ENCODE results near the gene ZDHHC7. TPM values are rescaled to one million over a fixed set of nuclear protein-coding genes. Genes with fewer than 3 reads are reported as not detected.

The ZDHHC7 gene
- total RNA-seq, 1 donor from 2014 or later: 46.5 TPM

GRCh38 chr16:84995663-84996062, 15.7 kb downstream of the ZDHHC7 start:
- no peak for TF ChIP-seq CTCF (IDR thresholded peaks at IDR 0.05; ENCODE audit: unreplicated experiment)
- Mint-ChIP-seq H3K27ac (ENCODE audit: unreplicated experiment) (no peak overlapping the region), H3K4me1 (ENCODE audit: unreplicated experiment) (peaks cover 10% of the 10 kb centered on the region), H3K9me3 (ENCODE audit: unreplicated experiment) (no peaks in the 10 kb centered on the region), H3K4me3 (ENCODE audit: unreplicated experiment) (no peak overlapping the region), H3K27me3 (ENCODE audit: unreplicated experiment) (peaks cover 2% of the 10 kb centered on the region), H3K36me3 (ENCODE audit: low read depth, unreplicated experiment) (peaks cover 14% of the 10 kb centered on the region)
- DNase-seq (ENCODE audit: low spot score): no peak

GRCh38 chr16:84993926-84994325, 17.4 kb downstream of the ZDHHC7 start:
- DNase-seq (ENCODE audit: low spot score): no peak
- H3K9me3 Mint-ChIP-seq (ENCODE audit: unreplicated experiment): no peaks in the 10 kb centered on the region
- H3K4me3 Mint-ChIP-seq (ENCODE audit: unreplicated experiment): no peak overlapping the region
- no peak overlapping the region for H3K27ac Mint-ChIP-seq (ENCODE audit: unreplicated experiment)
- peaks cover 23% of the 10 kb centered on the region for H3K36me3 Mint-ChIP-seq (ENCODE audit: low read depth, unreplicated experiment)
- peaks cover 2% of the 10 kb centered on the region for H3K27me3 Mint-ChIP-seq (ENCODE audit: unreplicated experiment)
- TF ChIP-seq CTCF (IDR thresholded peaks at IDR 0.05; ENCODE audit: unreplicated experiment): no peak
- peaks cover 2% of the 10 kb centered on the region for H3K4me1 Mint-ChIP-seq (ENCODE audit: unreplicated experiment)

DNA sequence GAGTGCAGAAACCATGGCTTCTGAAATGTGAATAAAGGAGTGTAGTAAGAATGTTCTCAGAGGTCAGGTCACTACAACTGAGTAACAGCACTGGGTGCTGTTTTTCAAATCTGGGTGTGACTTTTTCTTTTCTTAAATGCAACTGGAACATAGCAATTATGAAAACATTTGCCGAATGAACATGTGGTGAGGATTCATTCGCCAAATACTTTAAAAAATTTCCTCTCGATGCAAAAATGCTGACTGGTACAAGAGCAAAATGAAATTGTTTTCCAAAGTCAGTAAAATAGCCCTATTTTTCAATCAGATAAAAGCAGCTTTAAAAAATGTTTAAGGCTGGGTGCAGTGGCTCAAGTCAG, 18.6 kb downstream of the ZDHHC7 start:
- H3K27ac Mint-ChIP-seq (ENCODE audit: unreplicated experiment): no peak overlapping the region
- H3K9me3 Mint-ChIP-seq (ENCODE audit: unreplicated experiment): no peaks in the 10 kb centered on the region
- H3K27me3 Mint-ChIP-seq (ENCODE audit: unreplicated experiment): peaks cover 2% of the 10 kb centered on the region
- H3K4me1 Mint-ChIP-seq (ENCODE audit: unreplicated experiment): peaks cover 2% of the 10 kb centered on the region
- no peak for DNase-seq (ENCODE audit: low spot score)
- TF ChIP-seq CTCF (IDR thresholded peaks at IDR 0.05; ENCODE audit: unreplicated experiment): no peak
- peaks cover 28% of the 10 kb centered on the region for H3K36me3 Mint-ChIP-seq (ENCODE audit: low read depth, unreplicated experiment)
- no peak overlapping the region for H3K4me3 Mint-ChIP-seq (ENCODE audit: unreplicated experiment)

DNA sequence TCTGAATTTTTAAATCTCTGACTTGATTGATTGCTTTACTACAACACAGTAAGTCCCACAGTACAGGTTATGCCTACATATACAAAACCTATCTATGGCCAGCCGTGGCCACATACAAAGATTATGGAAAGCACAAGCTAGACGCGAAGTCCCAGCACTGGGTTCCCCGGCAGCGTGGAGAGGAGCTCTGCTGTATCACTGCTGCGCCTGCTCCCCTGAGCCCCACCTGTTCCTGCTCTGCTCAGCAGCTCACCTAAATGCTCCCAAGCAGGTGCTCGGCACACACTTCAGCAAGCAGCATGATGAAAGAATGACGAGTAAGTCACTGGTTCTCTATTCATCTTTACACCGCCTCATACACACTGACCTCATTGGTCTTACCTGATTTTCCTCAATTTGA, 20.6 kb downstream of the ZDHHC7 start:
- H3K9me3 Mint-ChIP-seq (ENCODE audit: unreplicated experiment): no peaks in the 10 kb centered on the region
- peaks cover 40% of the 10 kb centered on the region for H3K36me3 Mint-ChIP-seq (ENCODE audit: low read depth, unreplicated experiment)
- DNase-seq (ENCODE audit: low spot score): no peak
- H3K27ac Mint-ChIP-seq (ENCODE audit: unreplicated experiment): peak overlapping the region; percentile 26
- H3K27me3 Mint-ChIP-seq (ENCODE audit: unreplicated experiment): peaks cover 2% of the 10 kb centered on the region
- TF ChIP-seq CTCF (IDR thresholded peaks at IDR 0.05; ENCODE audit: unreplicated experiment): no peak
- H3K4me3 Mint-ChIP-seq (ENCODE audit: unreplicated experiment): peak overlapping the region; percentile 57
- no peaks in the 10 kb centered on the region for H3K4me1 Mint-ChIP-seq (ENCODE audit: unreplicated experiment)

DNA sequence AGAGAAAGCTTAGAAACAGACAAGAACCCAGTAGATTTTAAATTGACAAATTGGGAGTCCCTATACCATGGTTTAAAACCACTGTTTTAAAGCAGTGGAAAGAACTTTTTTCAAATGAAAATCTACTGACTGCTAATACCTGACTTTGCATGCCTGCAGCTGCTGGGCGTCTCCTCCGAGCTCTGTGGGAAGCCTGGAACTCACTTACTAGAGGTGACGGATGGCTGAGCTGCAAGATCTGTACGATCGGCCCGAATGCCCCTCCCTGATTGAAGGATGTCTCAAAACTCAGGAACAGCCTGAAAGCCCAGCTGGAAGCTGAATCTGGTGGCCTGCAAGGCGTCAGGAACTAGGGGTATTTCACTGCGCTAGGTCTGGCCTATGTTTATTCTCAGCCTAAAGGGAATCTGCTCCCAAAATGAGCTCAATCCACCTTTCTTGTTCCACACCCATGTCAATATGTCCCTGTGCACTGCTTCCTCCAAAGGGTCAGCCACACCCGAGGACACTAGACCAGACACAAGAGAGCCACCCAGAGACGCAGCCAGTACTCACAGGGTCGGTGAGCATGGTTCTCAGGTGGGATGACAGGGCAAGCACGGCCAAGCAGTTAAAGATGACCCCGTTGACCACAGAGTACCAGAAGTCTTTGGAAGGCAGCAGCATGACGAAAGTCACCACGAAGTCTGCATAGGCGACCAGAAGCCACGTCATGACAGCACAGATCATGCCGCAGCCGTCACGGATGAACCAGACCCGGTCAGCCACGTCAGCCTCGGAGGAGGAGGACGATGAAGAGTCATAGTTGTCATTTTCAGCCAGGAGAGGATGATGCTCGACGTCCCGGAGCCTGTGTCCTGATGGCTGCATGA, 21.4 kb downstream of the ZDHHC7 start:
- Mint-ChIP-seq H3K27ac (ENCODE audit: unreplicated experiment) (no peak overlapping the region), H3K9me3 (ENCODE audit: unreplicated experiment) (no peaks in the 10 kb centered on the region), H3K36me3 (ENCODE audit: low read depth, unreplicated experiment) (peaks cover 44% of the 10 kb centered on the region), H3K4me3 (ENCODE audit: unreplicated experiment) (peak overlapping the region; percentile 57), H3K27me3 (ENCODE audit: unreplicated experiment) (peaks cover 2% of the 10 kb centered on the region), H3K4me1 (ENCODE audit: unreplicated experiment) (no peaks in the 10 kb centered on the region)
- DNase-seq (ENCODE audit: low spot score): no peak
- TF ChIP-seq CTCF (IDR thresholded peaks at IDR 0.05; ENCODE audit: unreplicated experiment): no peak

All from endothelial cell (in vitro differentiated cells).